ENCODE data around the gene TMEM116.

TMEM116 gene

DNA sequence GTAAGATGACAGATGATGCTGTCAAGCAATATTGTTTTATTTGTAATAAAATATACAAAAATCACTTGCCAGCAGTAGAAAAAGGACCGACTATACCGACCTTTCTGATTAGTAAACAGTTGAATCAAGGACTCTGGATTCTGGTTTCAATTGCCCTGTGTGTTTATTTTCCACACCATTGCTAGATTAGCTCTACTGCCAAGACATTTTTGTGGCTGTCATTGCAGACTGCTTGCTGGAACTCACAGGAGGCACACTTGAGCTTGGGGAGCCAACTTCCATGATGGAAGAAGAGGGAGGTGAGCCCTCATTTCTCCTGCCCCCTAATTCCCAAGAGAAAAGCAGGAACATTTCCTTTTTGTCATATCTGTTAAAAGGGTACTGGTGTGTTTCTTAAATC, 119.7 kb downstream of the TMEM116 start:
- no peak for DNase-seq (ENCODE audit: low spot score)

DNA sequence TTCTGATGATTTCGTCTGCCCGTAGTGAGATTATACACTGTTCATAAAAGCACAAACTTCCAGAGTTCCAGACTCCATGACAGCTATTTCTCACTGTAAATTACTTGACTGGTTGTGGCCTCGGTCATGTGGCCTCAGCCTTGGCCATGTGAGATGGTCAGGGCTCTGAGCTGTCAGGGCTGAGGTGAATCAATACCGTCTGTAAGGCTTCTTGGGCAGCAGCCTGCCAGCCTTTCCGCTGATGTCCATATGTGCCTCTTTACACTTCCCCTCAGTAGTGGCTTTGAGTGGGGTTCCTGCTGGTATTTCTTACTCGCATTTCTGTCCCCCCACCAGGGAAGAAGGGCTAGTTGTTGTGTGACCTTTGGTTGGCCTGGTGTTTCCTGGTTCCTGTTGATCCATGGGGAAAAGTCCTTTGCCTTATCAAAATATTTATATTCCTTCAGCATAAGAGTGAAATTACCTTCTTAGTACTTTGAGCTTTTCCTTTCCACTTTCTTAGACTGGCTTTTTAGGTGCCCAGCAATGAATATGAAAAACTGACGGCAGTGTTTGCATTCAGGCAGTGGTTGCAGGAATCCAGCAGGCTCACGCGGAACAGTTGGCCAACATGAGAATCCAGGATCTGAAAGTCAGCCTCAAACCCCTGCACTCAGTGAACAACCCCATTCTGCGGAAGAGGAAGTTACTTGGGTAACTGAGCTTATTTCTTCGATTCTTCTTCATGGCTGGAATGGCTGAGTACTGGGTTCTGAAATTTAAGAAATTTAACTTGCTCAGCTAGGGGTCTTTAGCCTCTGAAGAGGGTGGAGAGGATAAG, 124.8 kb downstream of the TMEM116 start:
- no peak for DNase-seq (ENCODE audit: low spot score)

DNA sequence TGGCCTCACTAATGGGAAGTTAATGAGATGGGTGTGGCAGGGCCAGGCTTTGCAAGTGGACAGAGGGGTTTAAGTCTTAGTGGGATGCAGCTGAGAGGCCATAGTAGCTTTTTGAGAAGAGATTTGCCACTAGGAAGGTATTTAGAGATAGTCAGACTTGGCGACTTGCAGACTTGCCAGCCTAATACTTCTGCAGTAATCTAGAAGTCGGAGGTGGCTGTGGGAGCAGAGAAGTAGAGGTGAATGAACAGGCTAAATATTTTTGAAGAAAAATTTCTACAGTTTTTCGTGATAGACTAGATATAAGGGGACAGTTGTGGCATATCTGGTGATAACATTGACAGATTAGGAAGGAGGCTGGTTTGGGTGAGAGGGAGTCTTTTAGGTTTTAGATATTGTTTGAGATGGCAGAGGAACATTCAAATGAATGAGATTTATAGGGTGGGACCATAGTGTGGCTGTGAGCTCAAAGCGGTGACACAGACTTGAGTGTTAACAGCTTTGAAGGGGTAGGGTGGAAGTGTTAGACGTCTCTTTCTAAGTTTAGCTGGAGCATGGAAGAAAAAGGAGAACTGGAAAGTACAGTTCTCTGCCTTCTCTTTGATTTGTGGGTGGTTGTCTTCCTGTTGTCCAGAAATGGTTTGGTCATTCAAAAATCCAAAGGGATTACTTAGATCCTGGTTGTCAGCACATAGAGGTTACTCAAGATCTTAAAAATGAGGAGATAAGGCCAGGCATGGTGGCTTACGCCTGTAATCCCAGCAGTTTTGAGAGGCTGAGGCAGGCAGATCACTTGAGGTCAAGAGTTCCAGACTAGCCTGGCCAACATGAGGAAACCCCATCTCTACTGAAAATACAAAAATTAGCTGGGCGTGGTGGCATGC, 126.1 kb downstream of the TMEM116 start:
- no peak for DNase-seq (ENCODE audit: low spot score)

DNA sequence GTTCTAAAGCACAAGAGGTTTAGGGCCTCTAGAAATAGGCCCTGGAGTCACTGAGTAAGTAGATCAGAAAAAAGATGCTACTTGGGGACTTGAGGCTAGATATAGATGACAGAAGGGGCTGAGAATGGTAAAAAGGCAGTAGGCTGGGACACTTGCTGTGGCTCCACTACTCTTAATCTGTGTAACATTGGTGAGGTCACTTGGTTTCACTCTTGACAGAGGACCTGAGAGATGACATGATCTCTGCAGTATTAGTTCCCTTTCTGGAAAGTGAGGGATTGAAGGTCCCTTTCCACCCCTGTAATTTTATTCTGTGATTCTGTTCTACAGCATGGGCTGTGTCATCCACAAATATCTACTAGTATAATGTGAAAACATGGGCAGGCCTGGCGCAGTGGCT, 131.2 kb downstream of the TMEM116 start:
- DNase-seq (ENCODE audit: low spot score): no peak

Measured in hepatic stellate cell (primary cell).